CD4-positive, alpha-beta T cell treated with Interleukin-10 for 1 hour (primary cell): Measurements from ENCODE around the gene UNCX.
"Not testable (repeated sequence)": the region's sequence is repeated elsewhere in the genome, so short reads cannot be mapped to it uniquely, and the experiment has no call there.

Source experiments
- DNase-seq: peaks from one replicate; pipeline ENCODE4 v3.0.0-alpha.2; 2020

The UNCX gene

GRCh38 chr7:1279895-1280294 is 47.2 kb downstream of the UNCX start:
- DNase-seq = not testable (repeated sequence)

GRCh38 chr7:1281068-1281467 is 48.4 kb downstream of the UNCX start:
- no peak for DNase-seq

- DNase-seq = no peak
Measured at GRCh38 chr7:1282679-1283078, 50.0 kb downstream of the UNCX start.

GRCh38 chr7:1283337-1283736 is 50.7 kb downstream of the UNCX start:
- no peak for DNase-seq

GRCh38 chr7:1283941-1284742 is 51.5 kb downstream of the UNCX start:
- DNase-seq = no peak

DNA sequence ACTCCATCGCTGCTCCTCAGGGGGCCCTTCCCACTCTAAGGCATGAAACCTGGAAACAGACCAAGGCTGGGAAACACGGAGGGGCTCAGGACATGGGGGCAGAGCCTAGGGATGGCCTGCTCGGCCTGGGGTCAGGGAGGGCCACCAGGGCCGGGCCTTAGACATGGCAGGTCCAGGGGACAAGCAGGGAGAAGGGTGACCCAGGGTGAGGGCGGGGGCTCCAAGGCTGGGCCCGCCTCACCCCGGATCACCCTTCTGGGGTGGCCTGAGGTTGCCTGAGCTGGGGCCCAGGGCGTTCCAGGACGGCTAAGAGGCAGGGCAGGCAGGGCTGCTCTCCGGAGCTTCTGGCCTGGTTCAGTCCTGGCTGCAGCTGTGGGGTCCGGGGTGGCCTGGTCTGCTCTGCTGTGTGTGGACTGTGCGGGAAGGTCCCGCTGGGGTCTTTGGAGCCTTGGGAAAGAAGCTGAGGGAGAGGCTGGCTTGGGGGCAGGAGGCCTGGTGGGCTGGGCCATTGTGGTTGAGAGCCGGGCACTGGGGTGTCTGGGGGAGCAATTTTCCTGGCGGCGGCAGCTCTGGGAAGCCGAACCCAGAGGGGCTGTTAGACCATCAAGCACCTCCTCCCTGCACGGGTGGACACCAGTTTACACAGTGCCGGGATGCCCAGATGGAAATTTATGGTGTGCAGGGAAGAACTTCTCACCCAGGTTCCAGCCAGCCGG is 52.2 kb downstream of the UNCX start:
- no peak for DNase-seq

DNA sequence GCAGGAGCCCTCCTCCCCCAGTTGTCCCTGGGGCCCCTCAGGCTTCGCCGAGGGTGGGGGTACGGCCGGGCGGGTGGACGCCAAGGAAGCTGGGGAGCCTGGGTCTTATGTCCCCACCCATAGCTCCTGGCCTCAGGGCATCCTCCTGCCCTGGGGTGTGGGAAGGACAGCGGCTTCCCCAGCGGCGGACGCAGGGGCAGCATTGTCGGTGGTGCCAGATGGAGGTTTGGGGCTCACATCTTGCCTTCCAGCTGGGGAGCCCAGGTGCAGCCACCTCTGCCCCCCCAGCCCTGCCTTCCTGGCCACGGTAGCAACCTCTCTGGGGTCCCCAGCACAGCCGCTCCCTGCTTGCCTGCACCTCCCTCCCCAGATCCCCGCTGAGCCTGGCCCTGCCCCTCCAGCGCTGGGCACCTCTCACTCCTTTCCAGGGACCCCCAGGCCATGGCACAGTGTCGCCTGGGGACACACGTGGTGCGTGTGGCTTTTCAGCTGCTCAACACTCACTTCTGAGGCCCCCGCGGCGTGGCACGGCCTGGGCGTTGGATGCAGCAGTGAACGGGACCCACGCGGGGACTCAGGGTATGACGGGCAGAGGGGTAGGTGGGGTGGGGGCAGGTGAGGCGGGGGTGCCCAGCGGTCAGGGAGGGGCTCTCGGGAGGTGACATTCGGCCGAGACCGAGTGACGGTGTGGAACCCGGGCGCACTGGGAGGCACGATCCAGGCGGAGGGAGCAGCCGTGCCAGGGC is 53.1 kb downstream of the UNCX start:
- no peak for DNase-seq
